Measurements from ENCODE around the gene VPS13D.

DNA sequence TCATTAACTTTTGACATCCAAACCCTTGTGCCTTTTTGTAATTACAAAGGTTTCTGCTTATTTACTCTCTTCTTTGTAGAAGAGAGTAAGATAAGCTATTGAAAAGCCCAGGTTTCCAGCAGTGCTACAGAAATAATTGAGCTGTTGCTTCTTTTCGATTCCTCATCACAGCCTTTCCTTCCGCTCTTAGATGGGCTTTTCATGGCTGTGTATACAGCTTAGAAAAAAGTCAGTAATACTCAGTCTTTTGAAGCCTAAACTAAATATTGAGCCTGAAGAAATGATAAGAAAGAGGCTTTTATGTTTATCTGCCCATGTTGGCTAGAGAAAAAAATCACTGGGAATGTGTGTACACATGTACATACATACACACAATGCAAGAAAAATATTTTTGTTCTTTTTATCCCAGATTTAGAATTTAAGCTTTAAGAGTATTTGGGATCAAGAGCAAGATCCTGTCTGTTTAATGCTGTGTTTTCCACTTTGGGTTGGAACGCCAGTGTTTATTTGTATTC is 172.4 kb downstream of the VPS13D start:
- TF ChIP-seq, protein P1, sequence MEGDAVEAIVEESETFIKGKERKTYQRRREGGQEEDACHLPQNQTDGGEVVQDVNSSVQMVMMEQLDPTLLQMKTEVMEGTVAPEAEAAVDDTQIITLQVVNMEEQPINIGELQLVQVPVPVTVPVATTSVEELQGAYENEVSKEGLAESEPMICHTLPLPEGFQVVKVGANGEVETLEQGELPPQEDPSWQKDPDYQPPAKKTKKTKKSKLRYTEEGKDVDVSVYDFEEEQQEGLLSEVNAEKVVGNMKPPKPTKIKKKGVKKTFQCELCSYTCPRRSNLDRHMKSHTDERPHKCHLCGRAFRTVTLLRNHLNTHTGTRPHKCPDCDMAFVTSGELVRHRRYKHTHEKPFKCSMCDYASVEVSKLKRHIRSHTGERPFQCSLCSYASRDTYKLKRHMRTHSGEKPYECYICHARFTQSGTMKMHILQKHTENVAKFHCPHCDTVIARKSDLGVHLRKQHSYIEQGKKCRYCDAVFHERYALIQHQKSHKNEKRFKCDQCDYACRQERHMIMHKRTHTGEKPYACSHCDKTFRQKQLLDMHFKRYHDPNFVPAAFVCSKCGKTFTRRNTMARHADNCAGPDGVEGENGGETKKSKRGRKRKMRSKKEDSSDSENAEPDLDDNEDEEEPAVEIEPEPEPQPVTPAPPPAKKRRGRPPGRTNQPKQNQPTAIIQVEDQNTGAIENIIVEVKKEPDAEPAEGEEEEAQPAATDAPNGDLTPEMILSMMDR (IDR thresholded peaks at IDR 0.05; ENCODE audit: low read length) = no peak
- no peak for TF ChIP-seq EZH2 (IDR thresholded peaks at IDR 0.05; ENCODE audit: borderline replicate concordance, low read length)
